K562 (cell line): ENCODE measurements around the gene TUBA1A.

Source experiments
- BRCA1 ChIP-seq, 2 experiments: fragments of 450-650 bp in 1 of 2; sonication (generic) in 1 of 2; formaldehyde crosslinking in 1 of 2; IDR thresholded peaks; 2 replicates each; pipeline versions ENCODE4 v1.5.0 to v1.6.1; 2017 to 2020; ENCODE audit warnings: mild to moderate bottlenecking in 1 of 2, missing genetic modification reagents in 1 of 2
- CREB1 ChIP-seq, 2 experiments: sonication (generic) in 1 of 2; formaldehyde crosslinking in 1 of 2; IDR thresholded peaks; 2 replicates each; pipeline versions ENCODE4 v1.6.1 to v1.8.0; 2012 to 2022; ENCODE audit warnings: inconsistent platforms in 1 of 2, mild to moderate bottlenecking in 1 of 2, missing genetic modification reagents in 1 of 2, moderate library complexity in 1 of 2
- CTCF ChIP-seq, 3 experiments: IDR thresholded peaks in 2 of 3; conservative IDR thresholded peaks in 1 of 3; 2 replicates each; pipeline ENCODE4 v1.5.1; 2011 to 2012; ENCODE audit warnings: low read length in 3 of 3, mild to moderate bottlenecking in 3 of 3, control low read depth in 2 of 3, improper control_type of control experiment in 1 of 3, inconsistent platforms in 1 of 3, low read depth in 1 of 3, mixed read lengths in 1 of 3, moderate library complexity in 1 of 3; ENCODE audit not compliant: insufficient read depth in 2 of 3
- DPF2 ChIP-seq: fragments of 450-650 bp; IDR thresholded peaks from 2 replicates; pipeline ENCODE4 v1.6.1; 2016
- EZH2 ChIP-seq: IDR thresholded peaks from 2 replicates; pipeline ENCODE4 v1.6.1; 2012; ENCODE audit warnings: low read depth, mild to moderate bottlenecking, inconsistent platforms, low read length, borderline replicate concordance
- FOXP1 ChIP-seq: sonication (generic); formaldehyde crosslinking; IDR thresholded peaks from 2 replicates; pipeline ENCODE4 v1.8.0; 2022; ENCODE audit warnings: mild to moderate bottlenecking, missing genetic modification reagents
- NR1H2 ChIP-seq: sonication (generic); formaldehyde crosslinking; IDR thresholded peaks from 2 replicates; pipeline ENCODE4 v1.4.0; 2020; ENCODE audit warnings: mild to moderate bottlenecking, missing genetic modification reagents
- PHF21A ChIP-seq: fragments of 450-650 bp; IDR thresholded peaks from 2 replicates; pipeline ENCODE4 v1.6.1; 2017; ENCODE audit warnings: low read depth, borderline replicate concordance
- STAT6 ChIP-seq: sonication (generic); formaldehyde crosslinking; IDR thresholded peaks from 2 replicates; pipeline ENCODE4 v1.8.1; 2023; ENCODE audit warnings: mild to moderate bottlenecking, missing genetic modification reagents
- USF2 ChIP-seq: sonication (generic); formaldehyde crosslinking; IDR thresholded peaks from 2 replicates; pipeline ENCODE4 v1.5.0; 2020; ENCODE audit warnings: missing genetic modification reagents

DNA sequence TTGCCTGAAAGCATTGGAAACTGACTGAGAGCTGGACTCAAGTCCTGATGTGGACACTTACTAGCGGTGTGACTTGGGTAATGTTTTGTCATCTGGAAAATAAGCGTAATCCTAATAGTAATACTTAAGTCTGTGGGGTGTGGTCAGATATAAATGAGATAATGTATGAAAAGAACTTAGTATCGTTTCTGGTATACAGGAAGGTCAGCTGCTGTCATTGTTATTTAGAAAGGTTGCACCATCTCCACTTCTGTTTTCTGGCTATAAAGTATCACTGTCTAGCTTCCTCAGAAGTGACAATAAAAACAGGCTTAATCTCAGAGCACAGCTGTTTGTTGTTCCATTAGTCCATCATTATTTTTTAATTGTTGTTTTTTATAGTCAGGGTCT, 41.9 kb upstream of the TUBA1A start:
- TF ChIP-seq PHF21A (no peak), CTCF (IDR thresholded peaks at IDR 0.05 in 2 of 3, conservative IDR thresholded peaks at IDR 0.05 in 1 of 3; ENCODE audit: insufficient read depth in 2 of 3, low read depth in 1 of 3, low read length in 3 of 3) (no peak), USF2 (CRISPR knock-in tag) (no peak), NR1H2 (no peak), BRCA1 (IDR thresholded peaks at IDR 0.05) (no peak), BRCA1 (CRISPR knock-in tag; IDR thresholded peaks at IDR 0.05) (no peak), DPF2 (no peak), FOXP1 (CRISPR knock-in tag) (no peak), STAT6 (CRISPR knock-in tag) (no peak), EZH2 (no peak), CREB1 (IDR thresholded peaks at IDR 0.05) (no peak), CREB1 (CRISPR knock-in tag; IDR thresholded peaks at IDR 0.05) (no peak)
